Measurements from ENCODE around the gene KLHL6. TPM values are rescaled to one million over a fixed set of nuclear protein-coding genes. Genes with fewer than 3 reads are reported as not detected.

KLHL6 gene
- total RNA-seq, 1 donor from 2014 or later: 36.7 TPM

GRCh38 chr3:183460081-183461055 lies 95.1 kb downstream of the KLHL6 start:
- intact Hi-C loops (cut with DNase I): no loop called here
- no peaks in the 10 kb centered on the region for H3K9me3 ChIP-seq
- H3K4me1 ChIP-seq: no peaks in the 10 kb centered on the region
- ATAC-seq: no peak
- DNase-seq: no peak
- no peak overlapping the region for H3K27ac ChIP-seq
- no peak overlapping the region for H3K4me3 ChIP-seq
- peaks cover 2% of the 10 kb centered on the region for H3K36me3 ChIP-seq
- no peak for TF ChIP-seq CTCF (IDR thresholded peaks at IDR 0.05)
- no peaks in the 10 kb centered on the region for H3K27me3 ChIP-seq (ENCODE audit: low read depth)

- no peaks in the 10 kb centered on the region for H3K27me3 ChIP-seq (ENCODE audit: low read depth)
- H3K36me3 ChIP-seq: peaks cover 23% of the 10 kb centered on the region
- DNase-seq (no peak), ATAC-seq (no peak)
- H3K27ac ChIP-seq: no peak overlapping the region
- no peaks in the 10 kb centered on the region for H3K9me3 ChIP-seq
- intact Hi-C loops (cut with DNase I): no loop called here
- no peaks in the 10 kb centered on the region for H3K4me1 ChIP-seq
- no peak overlapping the region for H3K4me3 ChIP-seq
- no peak for TF ChIP-seq CTCF (IDR thresholded peaks at IDR 0.05)
Measured at GRCh38 chr3:183455089-183455488, 100.4 kb downstream of the KLHL6 start.

GRCh38 chr3:183454064-183454463 lies 101.4 kb downstream of the KLHL6 start:
- ATAC-seq: no peak
- TF ChIP-seq CTCF (IDR thresholded peaks at IDR 0.05): no peak
- no peak overlapping the region for H3K4me3 ChIP-seq
- intact Hi-C loops (cut with DNase I): no loop called here
- peaks cover 23% of the 10 kb centered on the region for H3K36me3 ChIP-seq
- no peaks in the 10 kb centered on the region for H3K9me3 ChIP-seq
- no peak for DNase-seq
- H3K27ac ChIP-seq: no peak overlapping the region
- H3K27me3 ChIP-seq (ENCODE audit: low read depth): no peaks in the 10 kb centered on the region
- H3K4me1 ChIP-seq: peaks cover 6% of the 10 kb centered on the region

GRCh38 chr3:183449791-183450190 lies 105.7 kb downstream of the KLHL6 start:
- DNase-seq (no peak), ATAC-seq (no peak)
- Histone ChIP-seq H3K27ac (no peak overlapping the region), H3K36me3 (peaks cover 16% of the 10 kb centered on the region), H3K4me1 (peaks cover 17% of the 10 kb centered on the region), H3K4me3 (no peak overlapping the region), H3K27me3 (ENCODE audit: low read depth) (no peaks in the 10 kb centered on the region), H3K9me3 (no peaks in the 10 kb centered on the region)
- intact Hi-C loops (cut with DNase I): no loop called here
- TF ChIP-seq CTCF (IDR thresholded peaks at IDR 0.05): no peak

GRCh38 chr3:183449391-183449790 lies 106.1 kb downstream of the KLHL6 start:
- no peak overlapping the region for H3K27ac ChIP-seq
- no peaks in the 10 kb centered on the region for H3K9me3 ChIP-seq
- ATAC-seq (no peak), DNase-seq (no peak)
- intact Hi-C loops (cut with DNase I): no loop called here
- no peak overlapping the region for H3K4me3 ChIP-seq
- H3K4me1 ChIP-seq: peaks cover 17% of the 10 kb centered on the region
- H3K27me3 ChIP-seq (ENCODE audit: low read depth): no peaks in the 10 kb centered on the region
- no peak for TF ChIP-seq CTCF (IDR thresholded peaks at IDR 0.05)
- H3K36me3 ChIP-seq: peaks cover 12% of the 10 kb centered on the region

All from lower lobe of right lung (tissue), 2 donors.